ENCODE measurements around the gene NUBP2.

Gene NUBP2, protein sequence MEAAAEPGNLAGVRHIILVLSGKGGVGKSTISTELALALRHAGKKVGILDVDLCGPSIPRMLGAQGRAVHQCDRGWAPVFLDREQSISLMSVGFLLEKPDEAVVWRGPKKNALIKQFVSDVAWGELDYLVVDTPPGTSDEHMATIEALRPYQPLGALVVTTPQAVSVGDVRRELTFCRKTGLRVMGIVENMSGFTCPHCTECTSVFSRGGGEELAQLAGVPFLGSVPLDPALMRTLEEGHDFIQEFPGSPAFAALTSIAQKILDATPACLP

DNA sequence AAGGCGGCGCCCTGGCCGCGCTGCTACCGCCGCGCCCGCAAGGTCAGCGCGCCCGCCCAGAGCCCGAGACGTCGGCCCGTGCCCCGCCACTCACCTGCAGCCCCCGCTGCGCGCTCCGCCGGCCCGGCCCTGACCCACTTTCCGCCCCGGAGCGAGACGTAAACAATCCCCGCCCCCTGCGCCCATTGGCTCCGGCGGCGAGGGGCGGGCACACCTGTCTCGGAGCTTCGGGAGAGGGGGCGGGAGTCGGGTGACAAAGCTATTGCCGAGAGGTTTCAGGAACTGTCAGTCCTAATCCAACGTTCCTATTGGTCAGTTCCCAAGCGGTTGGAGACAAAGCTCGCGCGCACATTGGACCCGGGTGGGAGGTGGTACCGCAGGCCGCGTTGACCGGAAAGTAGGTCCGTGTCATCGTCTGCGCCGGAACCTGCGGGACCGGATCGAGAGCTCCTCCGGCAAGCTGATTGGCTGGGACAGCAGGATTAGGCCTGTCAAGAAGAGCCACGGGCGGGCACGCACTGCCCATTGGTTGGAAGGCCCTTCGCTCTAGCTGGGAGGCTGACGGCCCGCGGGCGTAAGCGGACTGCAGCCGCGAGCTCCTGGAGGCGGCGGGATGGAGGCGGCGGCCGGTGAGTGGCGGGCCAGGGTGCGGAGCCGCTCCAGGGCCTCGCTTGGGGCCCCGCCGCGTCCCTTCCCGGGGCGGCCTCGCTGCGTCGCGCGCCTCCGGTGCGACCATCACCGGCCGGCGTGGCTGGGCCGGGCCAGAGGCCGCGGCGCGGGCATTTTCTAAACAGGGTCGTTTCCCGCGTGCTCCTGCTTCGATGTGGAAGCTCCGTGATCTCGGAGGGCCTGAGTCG, at the start of gene NUBP2, which contains the start of gene SPSB3:
Gene NUBP2 (plus strand): TSS at position 553 of the 857 bp plus-strand sequence. CDS start 61 bp downstream, at position 614.
Gene SPSB3 (minus strand): TSS at position 164 of the 857 bp plus-strand sequence. CDS start 1,088 bp downstream, outside the sequence.
- DNase-seq = peak; percentile 100

- no peak for DNase-seq
Observed at GRCh38 chr16:1734123-1734522, 48.6 kb upstream of the NUBP2 start.

DNA sequence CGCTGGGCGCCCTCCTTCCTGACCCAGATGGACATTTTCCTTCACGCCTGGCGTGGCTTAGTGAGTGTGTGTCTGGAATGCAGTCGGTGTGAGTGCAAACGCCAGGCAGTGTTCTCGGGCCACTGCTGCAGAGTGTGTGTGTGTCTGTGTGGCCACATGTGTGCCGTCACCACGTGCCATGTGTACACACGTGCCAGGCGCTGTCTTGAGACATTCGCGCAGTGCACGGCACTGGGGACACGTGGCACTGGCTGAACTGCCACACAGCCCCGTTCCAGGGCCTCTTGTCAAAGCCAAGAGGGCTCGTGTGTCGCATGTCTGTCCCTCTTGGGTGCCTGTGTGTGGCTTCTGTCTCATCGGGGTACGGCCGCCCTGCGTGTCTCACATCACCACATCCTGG, 47.9 kb upstream of the NUBP2 start:
- DNase-seq = no peak

GRCh38 chr16:1740234-1740633, 42.5 kb upstream of the NUBP2 start:
- DNase-seq = no peak

DNA sequence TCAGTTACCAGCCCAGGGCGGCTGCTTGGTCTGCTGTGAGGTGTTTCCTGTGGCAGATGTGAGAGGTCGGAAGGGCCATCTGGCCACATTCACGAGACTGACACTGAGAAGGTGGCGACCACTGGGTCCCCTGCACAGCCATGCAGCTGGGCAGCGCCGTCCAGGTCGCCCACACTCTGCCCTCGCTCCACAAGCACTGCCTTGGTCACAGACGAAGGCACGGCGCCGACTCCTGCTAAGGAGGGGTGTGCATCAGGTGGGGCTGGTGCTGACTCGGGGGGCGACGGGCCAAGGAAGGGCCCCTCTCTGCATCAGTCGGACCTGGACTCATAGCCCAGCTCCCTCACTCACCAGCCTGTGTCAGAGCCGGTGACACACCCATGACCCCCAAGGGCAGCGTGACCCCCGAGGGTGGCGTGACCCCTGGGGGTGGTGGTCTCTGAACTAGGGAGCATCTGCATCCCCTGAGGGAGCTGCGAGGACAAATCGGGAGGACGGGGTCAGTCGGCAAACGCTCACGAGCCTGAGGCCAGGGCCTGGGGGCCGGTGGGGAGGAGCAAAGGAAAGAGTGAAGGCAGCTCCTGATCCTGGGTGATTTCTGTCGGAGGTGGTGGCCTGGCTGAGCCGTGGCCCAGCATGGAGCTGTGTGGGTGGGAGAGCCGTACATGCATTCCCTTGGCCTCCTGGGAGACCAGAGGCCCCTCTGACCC, 41.8 kb upstream of the NUBP2 start:
- DNase-seq = no peak

GRCh38 chr16:1741553-1742165, 41.1 kb upstream of the NUBP2 start:
- no peak for DNase-seq

DNA sequence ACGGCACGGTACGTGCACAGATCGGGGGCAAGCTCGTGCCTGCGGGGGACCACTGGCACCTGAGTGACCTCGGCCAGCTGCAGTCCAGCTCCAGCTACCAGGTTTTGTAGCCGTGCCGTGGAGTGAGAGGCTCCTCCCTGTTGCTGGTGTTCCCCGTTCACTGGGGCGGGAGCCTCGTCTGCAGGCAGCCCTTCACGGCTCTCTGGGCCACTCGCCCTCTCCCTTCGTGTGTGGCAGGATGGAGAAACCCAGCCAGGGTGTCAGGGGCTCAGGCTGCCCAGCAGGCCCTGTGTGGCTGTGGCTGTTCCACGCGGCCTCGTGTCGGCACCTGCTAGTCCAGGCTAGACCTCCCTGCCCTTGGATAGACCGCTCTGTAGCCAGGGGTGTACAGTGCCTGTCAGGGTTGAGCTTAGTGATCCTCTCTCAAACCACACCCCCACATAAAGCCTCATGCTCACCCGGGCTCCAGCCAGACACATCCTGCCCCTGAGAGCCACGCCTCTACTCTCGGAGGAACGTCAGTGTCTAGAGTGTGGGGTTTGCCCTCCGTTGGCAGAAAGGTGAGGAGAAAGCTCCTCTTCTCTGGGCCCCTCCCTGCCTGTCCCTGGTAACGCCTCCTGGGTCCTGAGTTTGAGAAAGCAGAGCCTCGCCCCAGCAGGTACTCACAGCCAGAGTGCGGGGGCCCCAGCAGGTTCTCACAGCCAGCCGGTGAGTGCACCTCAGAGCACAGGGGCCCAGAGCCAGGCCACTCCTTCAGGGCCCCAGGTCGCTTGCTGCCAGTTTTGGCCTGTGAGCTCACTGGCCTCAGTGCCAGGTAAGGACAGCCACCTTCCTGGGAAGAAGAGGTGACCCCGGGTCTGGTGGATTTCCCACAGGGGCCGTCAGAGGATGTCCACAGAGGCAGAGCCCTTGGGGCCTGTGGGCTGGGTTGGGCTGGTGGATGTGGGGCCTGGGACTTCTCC, 39.1 kb upstream of the NUBP2 start:
- no peak for DNase-seq

- DNase-seq = no peak
Observed at GRCh38 chr16:1744338-1744840, 38.4 kb upstream of the NUBP2 start.

- DNase-seq = no peak
Observed at GRCh38 chr16:1745181-1745899, 37.4 kb upstream of the NUBP2 start.

GRCh38 chr16:1745900-1746692, 36.7 kb upstream of the NUBP2 start:
- no peak for DNase-seq

GRCh38 chr16:1746693-1747195, 36.0 kb upstream of the NUBP2 start:
- DNase-seq = no peak

- DNase-seq = no peak
Observed at GRCh38 chr16:1747934-1748333, 34.8 kb upstream of the NUBP2 start.

DNA sequence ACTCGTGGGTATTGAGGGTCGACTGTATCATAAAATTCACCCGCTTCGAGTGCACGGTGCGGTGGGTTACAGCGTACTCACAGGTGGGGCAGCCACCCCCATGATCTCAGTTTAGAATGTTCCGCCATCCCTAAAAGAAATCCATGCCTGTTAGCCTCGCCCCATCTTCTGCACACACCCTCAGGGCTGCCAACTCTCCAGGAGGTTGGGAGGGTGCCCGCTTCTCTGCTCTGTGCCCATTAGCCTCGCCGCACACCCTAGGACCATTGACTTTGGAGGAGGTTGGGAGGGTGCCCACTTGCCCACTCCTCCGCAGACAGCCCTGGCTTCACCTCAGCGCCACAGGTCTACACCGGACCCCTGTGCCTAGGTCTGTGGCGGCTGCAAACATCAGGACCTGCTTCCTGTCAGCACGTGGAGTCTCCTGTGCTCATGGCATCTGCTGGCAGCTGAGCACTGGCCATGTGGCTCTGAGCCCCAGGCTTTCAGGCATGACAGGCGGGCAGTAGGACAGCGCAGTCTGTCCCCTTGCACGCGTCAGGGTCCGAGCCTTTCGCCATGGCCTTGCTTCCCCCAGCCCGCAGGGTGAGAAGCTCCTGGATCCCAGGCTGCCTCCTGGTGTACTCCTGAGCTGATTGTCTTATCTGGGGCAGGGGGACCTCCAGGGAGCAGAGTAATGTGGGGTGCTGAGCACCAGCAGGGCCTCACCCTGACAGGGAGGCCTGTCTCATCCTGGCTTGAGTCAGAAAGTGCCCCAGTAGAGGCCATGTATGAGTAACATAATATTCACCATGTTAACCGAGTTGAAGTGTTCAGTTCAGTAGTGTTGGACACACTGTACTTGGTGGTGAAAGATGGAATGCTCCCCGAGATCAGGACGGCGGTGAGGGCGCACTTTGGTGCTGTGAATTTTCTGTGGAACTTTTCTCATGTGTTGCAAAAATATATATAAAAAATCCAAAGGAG, 33.3 kb upstream of the NUBP2 start:
- no peak for DNase-seq

GRCh38 chr16:1751946-1752345, 30.8 kb upstream of the NUBP2 start:
- no peak for DNase-seq

DNA sequence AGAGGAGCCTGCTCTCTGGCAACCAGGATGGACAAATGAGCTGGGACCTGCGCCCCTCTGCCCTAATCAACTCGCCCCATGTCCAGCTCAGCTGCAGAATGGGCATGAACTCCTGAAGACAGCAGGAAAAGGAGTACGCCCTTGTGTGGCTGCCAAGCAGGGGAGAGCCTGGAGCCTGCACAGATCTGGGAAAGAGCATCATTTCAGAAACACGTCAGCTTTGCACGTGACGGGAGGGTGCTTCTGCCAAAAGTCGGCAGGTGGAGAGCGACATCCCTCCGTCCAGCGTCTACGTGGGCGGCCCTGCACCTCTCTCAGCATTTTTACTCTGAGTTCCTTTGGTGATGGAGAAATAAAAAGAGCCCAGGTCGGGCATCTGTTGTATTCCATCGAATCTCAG, 29.9 kb upstream of the NUBP2 start:
- no peak for DNase-seq

DNA sequence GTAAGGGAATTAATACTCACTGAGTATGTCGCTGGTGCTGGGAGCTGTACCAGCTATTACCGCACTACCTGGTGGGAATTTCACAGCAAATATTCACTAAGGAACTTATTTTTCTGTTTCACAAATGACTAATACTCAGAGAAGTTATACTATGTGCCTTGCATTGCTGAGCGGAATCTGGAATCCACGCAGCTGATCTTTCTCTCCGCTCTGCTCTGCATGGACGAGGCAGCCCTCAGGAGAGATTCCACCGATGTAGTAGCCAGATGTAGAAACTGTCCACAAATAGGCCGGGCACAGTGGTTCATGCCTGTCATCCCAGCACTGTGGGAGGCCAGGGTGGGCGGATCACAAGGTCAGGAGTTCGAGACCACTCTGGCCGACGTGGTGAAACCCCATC, 28.6 kb upstream of the NUBP2 start:
- DNase-seq = no peak

DNA sequence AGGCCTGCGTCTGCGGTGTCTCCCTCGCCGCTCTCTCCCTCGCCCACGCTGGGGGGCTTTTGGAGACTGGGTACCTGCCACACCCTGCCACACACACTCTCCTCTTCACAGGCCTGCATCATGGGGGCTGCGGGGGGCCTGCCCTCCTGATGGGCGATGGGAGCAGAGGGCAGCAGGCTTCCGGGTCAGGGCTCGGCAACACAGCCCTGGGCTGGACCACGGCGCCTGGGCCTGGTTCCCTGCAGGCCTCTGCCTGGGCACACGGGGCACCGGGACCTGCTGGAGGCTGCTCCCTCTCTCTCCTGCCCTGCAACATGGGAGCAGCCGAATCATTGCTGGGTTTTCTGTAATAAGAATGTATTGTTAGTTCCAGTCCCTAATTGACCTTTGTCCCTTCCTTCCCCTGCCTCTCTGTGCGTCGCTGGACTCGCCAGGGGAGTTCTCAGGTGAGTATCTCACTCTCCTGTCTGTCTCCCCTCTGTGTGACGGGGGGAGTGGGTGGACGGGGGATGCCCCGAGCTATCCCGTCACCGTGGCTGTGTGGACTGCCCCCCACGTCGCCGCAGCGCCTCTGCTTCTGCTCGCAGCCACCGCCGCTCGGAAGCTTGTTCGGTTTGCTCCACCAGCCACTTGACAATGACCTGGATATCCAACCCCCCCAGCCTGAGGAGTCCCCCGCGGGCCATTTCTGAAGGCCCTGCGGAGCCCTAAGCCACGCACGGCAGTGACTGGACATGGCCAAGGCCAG, 24.9 kb upstream of the NUBP2 start:
- no peak for DNase-seq

DNA sequence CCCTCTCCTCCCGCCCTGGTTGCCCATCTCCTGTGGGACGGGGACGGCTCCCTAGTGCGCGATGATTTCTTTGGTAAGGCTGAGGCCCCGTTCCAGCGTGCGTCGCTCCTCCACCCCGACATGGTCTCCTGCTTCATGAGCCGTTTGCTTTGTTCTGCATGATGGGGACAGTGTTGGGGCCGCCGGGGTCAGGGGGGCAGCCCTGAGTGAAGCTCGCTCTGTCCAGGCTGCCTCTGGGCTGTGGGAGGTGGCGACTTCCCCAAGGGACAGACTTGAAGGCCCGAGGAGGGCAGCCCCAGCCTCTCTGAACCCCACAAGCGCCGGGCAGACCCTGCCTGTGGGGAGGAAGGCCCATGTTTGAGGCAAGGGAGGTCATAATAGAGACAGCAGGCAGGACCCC, 23.8 kb upstream of the NUBP2 start:
- DNase-seq = no peak

Measured in activated CD4-positive, alpha-beta T cell treated with anti-CD3 and anti-CD28 coated beads, Interleukin-2, amount 50 U/mL, for 16 hours (primary cell).